HG03064 (cell line): ENCODE data around the gene PGS1.

ENCODE experiments used
- ATAC-seq: cut with Tn5 transposase; IDR thresholded peaks from one replicate; pipeline ENCODE4 v1.9.1; 2021; ENCODE audit warnings: low read depth; ENCODE audit not compliant: unreplicated experiment

PGS1 gene

DNA sequence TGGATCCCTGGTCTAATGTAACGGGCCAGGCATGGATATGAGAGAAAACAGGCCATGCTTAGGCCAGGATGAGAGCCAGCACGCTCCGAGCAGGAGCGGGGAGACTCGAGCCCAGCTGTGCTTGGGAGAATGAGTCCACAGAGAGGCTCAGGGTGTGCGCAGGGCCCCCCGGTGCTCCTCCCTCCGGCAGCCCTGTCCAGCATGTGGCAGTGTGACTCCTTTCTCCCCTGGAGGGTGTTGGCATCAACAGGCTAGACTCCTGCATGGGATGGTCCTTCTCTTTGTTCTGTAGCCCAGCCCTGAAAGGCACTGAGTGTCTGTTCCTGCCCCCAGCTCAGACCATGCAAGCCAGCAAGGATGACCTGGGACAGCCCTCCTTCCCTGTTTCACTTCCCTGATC, 23.4 kb downstream of the PGS1 start:
- ATAC-seq = no peak

GRCh38 chr17:78403822-78404221, 25.4 kb downstream of the PGS1 start:
- no peak for ATAC-seq

- no peak for ATAC-seq
Observed at GRCh38 chr17:78406396-78406795, 27.9 kb downstream of the PGS1 start.

- no peak for ATAC-seq
Observed at GRCh38 chr17:78406920-78407319, 28.5 kb downstream of the PGS1 start.

GRCh38 chr17:78407387-78408000, 29.0 kb downstream of the PGS1 start:
- ATAC-seq = no peak

DNA sequence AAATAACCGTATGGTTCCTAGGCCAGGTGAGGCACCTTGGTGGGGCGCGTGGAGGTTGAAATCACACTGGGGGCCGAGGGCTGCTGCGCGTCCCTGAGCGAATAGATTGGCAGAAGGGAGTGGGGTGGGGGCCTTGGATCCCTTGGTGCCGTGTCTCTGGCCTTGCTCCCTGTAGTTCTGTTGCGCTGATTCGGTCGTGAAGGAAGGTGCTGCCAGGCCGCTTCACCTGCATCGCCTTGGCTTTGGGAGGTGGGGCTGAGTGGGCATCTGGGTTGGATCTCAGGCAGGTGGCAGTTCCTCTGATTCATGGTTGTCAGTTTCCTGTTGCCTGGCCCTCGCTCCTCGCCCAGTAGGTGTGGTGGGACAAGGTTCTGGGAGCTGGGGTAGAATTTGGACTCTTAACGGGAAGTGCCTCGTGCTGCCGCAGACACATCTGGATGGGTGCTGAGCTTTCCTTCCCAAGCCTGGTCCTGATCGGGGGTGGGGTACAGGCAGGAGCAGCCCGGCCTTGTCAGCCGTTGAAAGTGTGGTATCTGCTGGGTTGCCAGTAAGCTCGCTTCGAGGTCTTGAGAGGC, 30.1 kb downstream of the PGS1 start:
- no peak for ATAC-seq

DNA sequence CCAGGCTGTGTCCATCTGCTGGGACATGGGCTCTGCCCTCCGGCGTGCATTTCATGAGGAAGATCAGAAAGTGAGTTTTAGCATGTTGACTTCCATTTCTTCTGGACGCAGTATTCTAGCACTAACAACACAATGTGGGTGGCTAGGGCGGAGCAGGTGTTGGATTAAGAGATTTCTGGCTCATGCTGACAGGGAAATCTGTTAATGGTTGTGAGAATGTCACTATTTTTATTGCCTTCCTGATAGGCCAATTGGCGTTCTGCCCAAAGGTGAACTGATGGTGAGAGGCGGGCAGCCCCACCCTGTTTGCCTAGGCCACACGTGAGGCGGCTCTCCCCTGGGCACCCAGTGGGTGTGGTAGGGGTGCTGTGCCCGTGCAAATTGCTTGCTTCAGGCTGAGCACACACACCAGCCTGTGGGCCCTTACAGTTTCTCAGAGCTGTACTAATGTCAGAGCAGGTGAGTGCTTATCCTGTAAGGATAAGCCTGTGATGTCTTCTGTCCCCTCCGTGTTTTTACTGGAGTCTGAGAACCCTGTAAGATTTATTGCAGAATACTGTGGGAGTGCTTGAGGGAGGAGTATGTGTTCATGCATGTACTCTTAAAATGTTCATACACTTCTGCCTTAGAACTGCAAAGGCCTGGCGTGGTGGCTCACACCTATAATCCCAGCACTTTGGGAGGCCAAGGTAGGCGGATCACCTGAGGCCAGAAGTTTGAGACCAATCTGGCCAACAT, 30.9 kb downstream of the PGS1 start:
- ATAC-seq = no peak

DNA sequence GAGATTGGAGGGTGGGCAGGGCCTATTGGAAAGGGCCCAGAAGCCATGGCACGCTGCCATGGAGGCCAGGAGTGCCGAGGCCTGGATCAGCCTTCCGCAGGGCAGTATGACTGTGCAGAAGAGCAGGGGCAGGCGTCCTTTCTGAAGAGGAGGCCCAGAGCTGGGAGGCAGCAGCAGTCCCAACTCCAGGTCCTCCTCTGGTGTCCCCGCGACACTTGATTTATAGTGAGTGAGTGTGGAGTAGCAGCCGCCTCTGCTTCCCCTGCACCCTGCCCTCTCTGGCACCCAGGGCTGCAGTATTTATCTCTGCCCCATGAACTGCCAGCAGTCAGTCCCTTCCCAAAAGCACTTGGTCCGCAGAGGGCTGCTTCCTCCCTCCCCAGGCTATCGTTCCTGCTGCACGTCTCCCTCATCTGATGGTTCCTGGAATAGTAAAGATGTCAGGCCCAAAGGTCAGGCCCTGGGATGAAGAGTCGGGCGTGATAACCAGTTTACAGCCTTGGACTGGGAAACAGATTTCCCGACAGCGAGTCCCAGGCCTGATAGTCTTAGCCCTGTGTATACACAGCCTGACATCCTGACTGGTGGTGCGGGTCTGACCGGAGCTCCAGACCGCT, 32.9 kb downstream of the PGS1 start:
- no peak for ATAC-seq

DNA sequence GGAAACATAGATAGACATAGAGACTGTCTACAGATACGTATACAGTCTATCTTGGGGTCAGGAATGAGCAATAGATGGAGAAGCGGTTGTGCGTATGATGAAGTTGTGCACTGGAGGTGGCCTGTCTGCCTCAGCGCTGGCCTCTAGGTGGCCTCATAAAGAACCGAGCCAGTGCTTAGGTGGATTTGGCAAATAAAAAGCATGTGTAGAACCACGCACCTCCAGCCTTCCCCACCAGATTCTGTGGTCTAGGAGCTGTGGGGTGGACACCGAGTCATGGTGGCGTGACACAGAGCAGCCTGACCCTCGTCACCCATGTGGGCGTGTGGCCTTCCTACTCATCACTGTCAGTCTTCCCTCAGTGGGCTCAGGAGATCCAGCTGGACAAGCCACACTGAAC, 34.0 kb downstream of the PGS1 start:
- no peak for ATAC-seq

GRCh38 chr17:78414178-78415162, 36.0 kb downstream of the PGS1 start:
- ATAC-seq = no peak

- ATAC-seq = no peak
Observed at GRCh38 chr17:78415821-78416711, 37.6 kb downstream of the PGS1 start.

GRCh38 chr17:78416791-78417530, 38.5 kb downstream of the PGS1 start:
- no peak for ATAC-seq

GRCh38 chr17:78417531-78417909, 39.1 kb downstream of the PGS1 start:
- ATAC-seq = no peak

DNA sequence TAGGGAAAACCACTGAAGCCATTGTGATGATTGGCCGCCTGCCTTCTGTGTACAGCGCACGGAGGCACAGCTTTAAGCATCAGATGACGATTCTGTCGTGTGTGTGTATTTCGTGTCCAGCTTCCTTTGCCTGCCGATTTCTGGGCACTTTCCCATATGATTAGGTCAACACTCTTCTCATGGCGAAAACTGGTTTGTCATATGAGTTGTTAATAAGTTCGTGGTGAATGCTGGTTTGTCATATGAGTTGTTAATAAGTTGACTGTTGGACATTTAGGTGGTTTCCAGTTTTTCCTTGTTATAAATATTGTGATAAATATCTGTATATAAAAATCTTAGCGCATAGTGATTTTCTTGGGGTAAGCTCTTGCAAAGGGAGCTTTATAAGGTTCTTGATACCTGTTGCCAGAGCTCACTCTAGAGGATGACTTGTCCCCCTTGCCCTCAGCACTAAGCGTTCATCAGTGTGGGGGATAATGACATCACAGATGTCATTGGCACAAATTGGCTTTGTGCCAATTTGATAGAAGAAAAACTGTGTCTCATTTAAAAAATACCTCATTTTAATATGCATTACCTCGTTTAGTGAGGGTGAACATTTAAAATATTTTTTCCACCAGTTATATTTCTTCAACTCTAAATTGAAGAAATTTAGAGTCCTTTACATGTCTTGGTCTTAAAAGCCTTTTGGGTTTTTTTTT, 40.0 kb downstream of the PGS1 start:
- ATAC-seq = no peak

GRCh38 chr17:78419970-78420815, 41.7 kb downstream of the PGS1 start:
- no peak for ATAC-seq

DNA sequence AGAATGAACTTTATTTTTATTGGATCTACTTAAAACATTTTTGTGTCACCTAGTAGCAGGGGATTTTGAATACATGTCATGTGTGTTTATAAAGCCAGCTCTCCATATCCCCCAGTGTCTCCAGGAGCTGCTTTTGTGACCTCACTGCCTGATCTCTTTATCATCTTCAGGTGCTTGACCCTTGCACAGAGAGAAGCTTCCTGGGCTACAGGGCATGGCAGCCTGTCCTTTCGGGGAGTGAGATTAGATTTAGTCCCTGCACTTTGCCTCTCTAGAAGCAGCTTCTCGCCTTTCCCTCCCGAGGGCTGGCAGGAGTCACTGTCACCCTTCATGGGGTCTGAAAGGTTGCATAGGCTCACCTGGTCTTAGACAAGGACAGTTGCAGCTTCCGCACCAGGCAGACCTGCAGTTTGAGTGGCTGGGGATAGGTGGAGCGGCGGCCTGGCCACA, 42.7 kb downstream of the PGS1 start:
- ATAC-seq = no peak

GRCh38 chr17:78421534-78422266, 43.3 kb downstream of the PGS1 start:
- no peak for ATAC-seq
